K562 (cell line): Measurements from ENCODE around the gene SH2D7.

ENCODE experiments used
- CTCF ChIP-seq, 3 experiments: IDR thresholded peaks in 2 of 3; conservative IDR thresholded peaks in 1 of 3; 2 replicates each; pipeline ENCODE4 v1.5.1; 2011 to 2012; ENCODE audit warnings: low read length in 3 of 3, mild to moderate bottlenecking in 3 of 3, control low read depth in 2 of 3, improper control_type of control experiment in 1 of 3, inconsistent platforms in 1 of 3, low read depth in 1 of 3, mixed read lengths in 1 of 3, moderate library complexity in 1 of 3; ENCODE audit not compliant: insufficient read depth in 2 of 3
- DACH1 ChIP-seq: fragments of 450-650 bp; IDR thresholded peaks from 2 replicates; pipeline ENCODE4 v1.6.1; 2018; ENCODE audit not compliant: partially characterized antibody
- FOXM1 ChIP-seq, 2 experiments: fragments of 450-650 bp in 1 of 2; sonication (generic) in 1 of 2; formaldehyde crosslinking in 1 of 2; IDR thresholded peaks; 2 replicates each; pipeline versions ENCODE4 v1.6.1 to v1.9.0; 2017 to 2022; ENCODE audit warnings: low read depth in 2 of 2, mild to moderate bottlenecking in 2 of 2, missing genetic modification reagents in 1 of 2, moderate library complexity in 1 of 2
- GTF2F1 ChIP-seq: IDR thresholded peaks from 2 replicates; pipeline ENCODE4 v1.6.1; 2011; ENCODE audit warnings: low read depth, low read length, improper control_type of control experiment
- LEF1 ChIP-seq: fragments of 450-650 bp; IDR thresholded peaks from 2 replicates; pipeline ENCODE4 v1.6.1; 2016; ENCODE audit warnings: mild to moderate bottlenecking
- RBM39 ChIP-seq: fragments of 200-400 bp; formaldehyde crosslinking; optimal IDR thresholded peaks from 2 replicates; pipeline ENCODE3; 2018; ENCODE audit warnings: low read depth, low read length

DNA sequence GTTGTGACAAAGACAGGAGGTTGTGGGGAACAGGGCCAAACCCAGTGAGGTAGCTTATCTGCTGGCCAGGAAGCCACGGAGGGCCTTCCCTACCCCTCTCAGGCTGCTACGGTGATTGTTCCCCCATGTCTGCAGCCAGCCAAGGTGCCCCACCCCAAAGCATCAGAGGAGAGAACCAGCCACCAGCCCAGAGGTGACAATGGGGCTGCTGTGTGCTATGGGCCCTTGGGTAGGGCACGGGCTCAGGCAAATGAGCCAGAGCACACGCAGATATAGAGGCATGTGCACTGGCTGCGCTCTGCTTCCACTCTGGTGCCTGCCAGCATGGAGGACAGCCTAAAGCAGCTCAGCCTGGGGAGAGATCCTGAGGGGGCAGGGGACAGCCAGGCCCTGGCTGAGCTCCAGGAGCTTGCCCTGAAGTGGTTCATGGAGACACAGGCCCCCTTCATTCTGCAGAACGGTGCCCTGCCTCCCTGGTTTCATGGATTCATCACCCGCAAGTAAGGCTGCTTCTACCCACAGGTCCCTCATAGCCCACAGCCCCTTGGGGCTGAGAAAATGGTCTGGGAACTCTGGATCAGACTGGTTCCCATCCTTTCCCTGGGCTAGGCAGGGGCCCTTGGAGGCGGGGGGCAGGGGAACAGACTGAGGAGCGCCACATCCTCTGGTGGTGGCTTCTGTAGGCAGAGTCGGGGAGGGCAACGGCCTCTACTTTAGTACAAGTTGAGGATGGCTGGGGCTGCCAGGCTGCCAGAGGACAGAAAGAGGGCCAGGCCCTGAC is at the start of gene SH2D7:
- TF ChIP-seq LEF1 = no peak
- TF ChIP-seq CTCF (IDR thresholded peaks at IDR 0.05 in 2 of 3, conservative IDR thresholded peaks at IDR 0.05 in 1 of 3; ENCODE audit: insufficient read depth in 2 of 3, low read depth in 1 of 3, low read length in 3 of 3) = no peak
- TF ChIP-seq GTF2F1 = no peak
- TF ChIP-seq RBM39 = no peak
- TF ChIP-seq DACH1 = no peak
- TF ChIP-seq FOXM1 (IDR thresholded peaks at IDR 0.05; ENCODE audit: low read depth) = no peak
- no peak for TF ChIP-seq FOXM1 (CRISPR knock-in tag; IDR thresholded peaks at IDR 0.05; ENCODE audit: low read depth)
